Measurements from ENCODE around the gene SLC25A29. TPM values are rescaled to one million over a fixed set of nuclear protein-coding genes. Genes with fewer than 3 reads are reported as not detected.

Gene SLC25A29
- total and polyA plus RNA-seq, 2 donors (not counting 1 experiment from before 2014, with no cell fraction given): 6.2 to 24.1 TPM

DNA sequence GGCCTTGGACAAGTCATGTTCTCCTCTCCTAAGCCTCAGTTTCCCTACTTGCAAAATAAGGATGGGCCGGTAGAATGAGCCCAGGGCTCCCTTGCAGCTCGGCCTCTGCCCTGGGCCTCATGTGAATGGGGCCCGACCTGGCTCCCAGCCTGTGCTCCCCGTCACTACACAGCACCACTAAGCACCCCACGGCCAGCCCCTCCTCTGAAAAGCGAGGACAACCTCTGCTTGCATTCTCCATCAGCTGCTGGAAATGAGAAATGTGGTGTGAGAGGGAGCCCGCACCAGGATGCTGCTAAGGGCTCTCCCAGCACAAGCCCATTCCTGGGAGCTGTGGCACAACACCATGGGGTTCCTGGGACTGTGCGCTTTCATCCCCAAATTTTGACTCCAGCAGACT lies 27.1 kb upstream of the SLC25A29 start:
- no peak overlapping the region for H3K4me3 ChIP-seq (replicated peaks in 1 of 4; ENCODE audit: control extremely low read depth in 1 of 4, insufficient read depth in 1 of 4, low read depth in 3 of 4, low read length in 4 of 4)
- H3K79me2 ChIP-seq (ENCODE audit: control insufficient read depth, insufficient read depth, low read length): no peaks in the 10 kb centered on the region
- H3K9ac ChIP-seq (ENCODE audit: insufficient read depth, low read length): no peak overlapping the region
- no peak overlapping the region for H2AFZ ChIP-seq (ENCODE audit: low read length)
- peaks cover 18% of the 10 kb centered on the region for H3K36me3 ChIP-seq (ENCODE audit: control insufficient read depth, insufficient read depth, low read length)
- TF ChIP-seq EZH2 (IDR thresholded peaks at IDR 0.05; ENCODE audit: low read length, missing control alignments): no peak
- TF ChIP-seq, protein P1, sequence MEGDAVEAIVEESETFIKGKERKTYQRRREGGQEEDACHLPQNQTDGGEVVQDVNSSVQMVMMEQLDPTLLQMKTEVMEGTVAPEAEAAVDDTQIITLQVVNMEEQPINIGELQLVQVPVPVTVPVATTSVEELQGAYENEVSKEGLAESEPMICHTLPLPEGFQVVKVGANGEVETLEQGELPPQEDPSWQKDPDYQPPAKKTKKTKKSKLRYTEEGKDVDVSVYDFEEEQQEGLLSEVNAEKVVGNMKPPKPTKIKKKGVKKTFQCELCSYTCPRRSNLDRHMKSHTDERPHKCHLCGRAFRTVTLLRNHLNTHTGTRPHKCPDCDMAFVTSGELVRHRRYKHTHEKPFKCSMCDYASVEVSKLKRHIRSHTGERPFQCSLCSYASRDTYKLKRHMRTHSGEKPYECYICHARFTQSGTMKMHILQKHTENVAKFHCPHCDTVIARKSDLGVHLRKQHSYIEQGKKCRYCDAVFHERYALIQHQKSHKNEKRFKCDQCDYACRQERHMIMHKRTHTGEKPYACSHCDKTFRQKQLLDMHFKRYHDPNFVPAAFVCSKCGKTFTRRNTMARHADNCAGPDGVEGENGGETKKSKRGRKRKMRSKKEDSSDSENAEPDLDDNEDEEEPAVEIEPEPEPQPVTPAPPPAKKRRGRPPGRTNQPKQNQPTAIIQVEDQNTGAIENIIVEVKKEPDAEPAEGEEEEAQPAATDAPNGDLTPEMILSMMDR (conservative IDR thresholded peaks at IDR 0.05 in 1 of 2, IDR thresholded peaks at IDR 0.05 in 1 of 2; ENCODE audit: low read depth in 1 of 2, low read length in 2 of 2): no peak
- DNase-seq (ENCODE audit: low read depth in 2 of 2): no peak
- no peak overlapping the region for H3K27ac ChIP-seq (ENCODE audit: insufficient read depth, low read length)
- H3K27me3 ChIP-seq (ENCODE audit: control insufficient read depth, insufficient read depth, low read length): no peaks in the 10 kb centered on the region
- no peaks in the 10 kb centered on the region for H4K20me1 ChIP-seq (ENCODE audit: control insufficient read depth, extremely low read depth, insufficient read depth, low read length)
- no peak overlapping the region for H3K4me2 ChIP-seq (ENCODE audit: extremely low read depth, insufficient read depth, low read length)
- H3K9me3 ChIP-seq (ENCODE audit: control insufficient read depth, insufficient read depth, low read depth, low read length): no peaks in the 10 kb centered on the region
- H3K4me1 ChIP-seq (ENCODE audit: control insufficient read depth, extremely low read depth, insufficient read depth, low read length): no peaks in the 10 kb centered on the region

DNA sequence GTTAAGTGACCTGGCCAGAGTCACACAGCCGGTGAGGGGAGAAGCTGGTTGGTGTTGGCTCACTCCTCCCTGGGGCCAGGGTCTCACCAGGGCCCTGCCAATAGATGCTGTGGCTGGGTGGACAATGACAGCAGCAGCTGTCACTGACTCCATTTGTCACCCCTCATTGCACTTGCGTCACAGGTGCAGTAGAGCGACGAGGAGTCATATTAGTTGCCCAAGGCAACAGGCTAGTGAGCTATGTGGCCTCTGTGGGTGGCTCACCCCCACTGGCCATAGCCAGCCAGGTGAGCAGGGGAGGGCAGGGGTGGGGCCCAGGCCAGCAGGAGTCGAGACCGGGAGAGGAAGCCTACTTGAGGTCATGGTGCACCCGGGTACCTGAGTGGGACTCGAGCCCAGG lies 26.6 kb upstream of the SLC25A29 start:
- Histone ChIP-seq H3K27ac (ENCODE audit: insufficient read depth, low read length) (no peak overlapping the region), H3K4me1 (ENCODE audit: control insufficient read depth, extremely low read depth, insufficient read depth, low read length) (no peaks in the 10 kb centered on the region), H3K36me3 (ENCODE audit: control insufficient read depth, insufficient read depth, low read length) (peaks cover 15% of the 10 kb centered on the region), H3K9me3 (ENCODE audit: control insufficient read depth, insufficient read depth, low read depth, low read length) (no peaks in the 10 kb centered on the region), H3K4me2 (ENCODE audit: extremely low read depth, insufficient read depth, low read length) (no peak overlapping the region), H2AFZ (ENCODE audit: low read length) (no peak overlapping the region), H3K79me2 (ENCODE audit: control insufficient read depth, insufficient read depth, low read length) (no peaks in the 10 kb centered on the region), H3K27me3 (ENCODE audit: control insufficient read depth, insufficient read depth, low read length) (no peaks in the 10 kb centered on the region), H4K20me1 (ENCODE audit: control insufficient read depth, extremely low read depth, insufficient read depth, low read length) (no peaks in the 10 kb centered on the region), H3K4me3 (replicated peaks in 1 of 4; ENCODE audit: control extremely low read depth in 1 of 4, insufficient read depth in 1 of 4, low read depth in 3 of 4, low read length in 4 of 4) (no peak overlapping the region), H3K9ac (ENCODE audit: insufficient read depth, low read length) (no peak overlapping the region)
- DNase-seq (ENCODE audit: low read depth in 2 of 2): no peak
- TF ChIP-seq, protein P1 (conservative IDR thresholded peaks at IDR 0.05 in 1 of 2, IDR thresholded peaks at IDR 0.05 in 1 of 2; ENCODE audit: low read depth in 1 of 2, low read length in 2 of 2): no peak

DNA sequence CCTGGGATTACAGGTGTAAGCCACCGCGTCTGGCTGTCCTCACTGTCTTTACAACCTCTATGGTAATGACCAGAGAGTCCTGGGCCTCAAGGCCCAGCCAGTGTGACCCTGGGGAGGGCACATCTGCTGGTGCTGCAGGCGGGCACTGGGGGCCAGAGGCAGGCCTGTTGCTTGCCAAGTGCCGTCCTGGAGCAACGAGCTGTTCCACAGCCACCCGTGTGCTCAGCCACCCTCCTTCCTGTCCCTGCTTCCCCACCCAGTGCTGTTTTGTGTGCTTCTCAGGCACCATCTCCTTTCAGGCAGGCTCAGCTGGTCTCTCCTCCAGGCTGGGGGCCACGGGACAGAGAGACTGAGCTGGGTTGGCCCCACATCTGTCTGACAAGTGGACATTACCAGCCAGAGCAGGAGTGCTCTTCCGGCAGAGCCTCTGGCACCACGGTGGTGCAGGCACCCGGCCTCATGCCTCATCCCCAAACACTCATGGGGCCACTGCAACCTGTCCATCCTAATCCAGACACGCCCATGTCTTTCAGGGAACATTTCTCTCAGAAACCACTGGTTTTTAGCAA lies 25.9 kb upstream of the SLC25A29 start:
- Histone ChIP-seq H3K4me2 (ENCODE audit: extremely low read depth, insufficient read depth, low read length) (no peak overlapping the region), H3K36me3 (ENCODE audit: control insufficient read depth, insufficient read depth, low read length) (peaks cover 12% of the 10 kb centered on the region), H3K4me1 (ENCODE audit: control insufficient read depth, extremely low read depth, insufficient read depth, low read length) (no peaks in the 10 kb centered on the region), H4K20me1 (ENCODE audit: control insufficient read depth, extremely low read depth, insufficient read depth, low read length) (no peaks in the 10 kb centered on the region), H3K9me3 (ENCODE audit: control insufficient read depth, insufficient read depth, low read depth, low read length) (no peaks in the 10 kb centered on the region), H3K4me3 (replicated peaks in 1 of 4; ENCODE audit: control extremely low read depth in 1 of 4, insufficient read depth in 1 of 4, low read depth in 3 of 4, low read length in 4 of 4) (no peak overlapping the region), H2AFZ (ENCODE audit: low read length) (no peak overlapping the region), H3K27ac (ENCODE audit: insufficient read depth, low read length) (no peak overlapping the region), H3K27me3 (ENCODE audit: control insufficient read depth, insufficient read depth, low read length) (no peaks in the 10 kb centered on the region), H3K9ac (ENCODE audit: insufficient read depth, low read length) (no peak overlapping the region), H3K79me2 (ENCODE audit: control insufficient read depth, insufficient read depth, low read length) (no peaks in the 10 kb centered on the region)
- no peak for TF ChIP-seq EZH2 (IDR thresholded peaks at IDR 0.05; ENCODE audit: low read length, missing control alignments)
- TF ChIP-seq, protein P1 (conservative IDR thresholded peaks at IDR 0.05 in 1 of 2, IDR thresholded peaks at IDR 0.05 in 1 of 2; ENCODE audit: low read depth in 1 of 2, low read length in 2 of 2): no peak
- no peak for DNase-seq (ENCODE audit: low read depth in 2 of 2)
